ENCODE data around the gene SH3PXD2A. TPM values are rescaled to one million over a fixed set of nuclear protein-coding genes. Genes with fewer than 3 reads are reported as not detected.

The SH3PXD2A gene
- total RNA-seq, 1 experiment from 2014 or later = 4.5 TPM

GRCh38 chr10:103710490-103710889 is 144.9 kb downstream of the SH3PXD2A start:
- Histone ChIP-seq H3K23ac (ENCODE audit: insufficient read length, low read depth, low read length) (no peak overlapping the region), H3K79me2 (ENCODE audit: insufficient read depth, low read length) (no peaks in the 10 kb centered on the region), H2BK12ac (ENCODE audit: insufficient read length, low read depth, low read length) (no peak overlapping the region), H4K8ac (replicated peaks; ENCODE audit: insufficient read length, low read depth, low read length) (no peak overlapping the region), H3K18ac (ENCODE audit: insufficient read length, low read depth, low read length) (no peak overlapping the region), H4K5ac (ENCODE audit: insufficient read length, low read depth, low read length) (no peak overlapping the region), H2BK15ac (ENCODE audit: low read depth, low read length) (no peak overlapping the region), H4K20me1 (ENCODE audit: control insufficient read depth, insufficient read depth, insufficient read length) (no peaks in the 10 kb centered on the region), H3K9me3 (ENCODE audit: control insufficient read depth, low read depth, low read length) (no peaks in the 10 kb centered on the region), H3K79me1 (ENCODE audit: insufficient read depth, low read depth, low read length, poor library complexity, severe bottlenecking) (no peaks in the 10 kb centered on the region), H4K91ac (ENCODE audit: insufficient read length, low read depth, low read length) (no peak overlapping the region), H2AFZ (ENCODE audit: low read length) (no peak overlapping the region), H3T11ph (ENCODE audit: low read length) (no peak overlapping the region), H3K56ac (ENCODE audit: insufficient read length, low read depth, low read length) (no peak overlapping the region), H3K27ac (ENCODE audit: insufficient read length, low read depth, low read length) (no peak overlapping the region), H3K4me2 (ENCODE audit: insufficient read depth, insufficient read length, low read length) (no peak overlapping the region), H2BK120ac (ENCODE audit: low read depth, low read length, poor library complexity, severe bottlenecking) (no peak overlapping the region), H3K14ac (ENCODE audit: insufficient read depth, low read length) (no peak overlapping the region), H3K4ac (ENCODE audit: low read depth, low read length) (no peak overlapping the region), H3K9ac (ENCODE audit: extremely low read depth, insufficient read length, low read length) (no peak overlapping the region), H3K4me1 (ENCODE audit: insufficient read depth, low read length) (no peaks in the 10 kb centered on the region), H3K27me3 (ENCODE audit: insufficient read depth, low read length) (no peaks in the 10 kb centered on the region), H2AK5ac (ENCODE audit: insufficient read length, low read length) (no peak overlapping the region), H3K23me2 (ENCODE audit: insufficient read length, low read depth, low read length, poor library complexity, severe bottlenecking) (no peaks in the 10 kb centered on the region), H2BK20ac (ENCODE audit: low read depth, low read length, poor library complexity, severe bottlenecking) (no peak overlapping the region), H2BK5ac (ENCODE audit: insufficient read length, low read length) (no peak overlapping the region)
- Mint-ChIP-seq H3K4me3 (no peak overlapping the region), H3K27ac (peak overlapping the region in 1 of 3 experiments; percentile 86; a peak in 1 of 7 replicates), H3K36me3 (ENCODE audit: insufficient read depth in 1 of 3, low read depth in 3 of 3) (no peaks in the 10 kb centered on the region), H3K4me1 (peaks cover 3 to 6% of the 10 kb centered on the region in 2 experiments; a peak in 3 of 4 replicates), H3K27me3 (ENCODE audit: low read depth) (no peaks in the 10 kb centered on the region; the same call in 1 of the 2 replicates), H3K9me3 (no peaks in the 10 kb centered on the region)
- DNase-seq = no peak
- TF ChIP-seq, protein P1, sequence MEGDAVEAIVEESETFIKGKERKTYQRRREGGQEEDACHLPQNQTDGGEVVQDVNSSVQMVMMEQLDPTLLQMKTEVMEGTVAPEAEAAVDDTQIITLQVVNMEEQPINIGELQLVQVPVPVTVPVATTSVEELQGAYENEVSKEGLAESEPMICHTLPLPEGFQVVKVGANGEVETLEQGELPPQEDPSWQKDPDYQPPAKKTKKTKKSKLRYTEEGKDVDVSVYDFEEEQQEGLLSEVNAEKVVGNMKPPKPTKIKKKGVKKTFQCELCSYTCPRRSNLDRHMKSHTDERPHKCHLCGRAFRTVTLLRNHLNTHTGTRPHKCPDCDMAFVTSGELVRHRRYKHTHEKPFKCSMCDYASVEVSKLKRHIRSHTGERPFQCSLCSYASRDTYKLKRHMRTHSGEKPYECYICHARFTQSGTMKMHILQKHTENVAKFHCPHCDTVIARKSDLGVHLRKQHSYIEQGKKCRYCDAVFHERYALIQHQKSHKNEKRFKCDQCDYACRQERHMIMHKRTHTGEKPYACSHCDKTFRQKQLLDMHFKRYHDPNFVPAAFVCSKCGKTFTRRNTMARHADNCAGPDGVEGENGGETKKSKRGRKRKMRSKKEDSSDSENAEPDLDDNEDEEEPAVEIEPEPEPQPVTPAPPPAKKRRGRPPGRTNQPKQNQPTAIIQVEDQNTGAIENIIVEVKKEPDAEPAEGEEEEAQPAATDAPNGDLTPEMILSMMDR (conservative IDR thresholded peaks at IDR 0.05) = no peak
- WGBS (ENCODE audit: extremely low coverage, insufficient read length, low lambda C conversion rate) = no CpG with 5 or more reads among the region's 4 CpGs

Data from H9 (cell line).